T1000 (cell line): Measurements from ENCODE around the gene ZFAND2B.

Experiments used
- DNase-seq: peaks from one replicate; lab custom pipeline; 2025; ENCODE audit warnings: mixed read lengths; lab: John Stamatoyannopoulos, UW

Gene ZFAND2B

DNA sequence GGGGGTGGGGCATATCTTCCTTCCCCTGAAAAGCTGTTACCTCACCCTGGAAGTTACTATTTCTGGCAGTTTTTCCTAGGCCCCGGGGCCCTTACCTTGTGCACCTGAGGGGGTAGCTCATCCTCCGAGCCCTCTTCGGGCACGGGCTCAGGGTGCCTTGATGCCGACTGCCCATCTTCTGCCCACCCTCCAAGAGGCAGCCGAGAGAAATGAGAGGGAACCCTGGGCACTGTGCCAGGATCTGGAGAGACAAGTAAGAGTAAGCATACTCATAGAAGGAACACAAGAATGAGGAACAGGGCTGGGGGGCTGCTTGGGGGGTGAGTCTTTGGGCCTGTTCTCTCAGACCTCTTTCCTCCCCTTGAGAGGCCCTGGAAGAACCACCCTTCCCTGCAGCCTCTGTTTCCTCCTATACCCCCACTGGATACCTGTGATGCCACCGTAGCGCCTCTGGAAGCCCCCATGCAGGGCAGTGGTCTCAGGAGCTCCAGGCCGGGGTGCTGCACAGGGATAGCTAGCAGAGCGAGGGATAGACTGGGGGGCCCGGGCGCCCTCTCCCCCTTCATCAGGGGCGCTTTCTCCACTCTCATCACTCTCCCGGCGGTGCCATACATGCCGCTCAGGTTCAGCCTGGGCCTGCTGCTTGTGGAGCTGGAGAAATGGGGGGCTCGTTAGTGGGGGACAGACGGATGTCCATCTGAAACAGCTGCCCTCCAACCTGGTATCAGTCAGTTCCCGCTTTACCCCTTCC is 14.2 kb downstream of the ZFAND2B start:
- DNase-seq = no peak

DNA sequence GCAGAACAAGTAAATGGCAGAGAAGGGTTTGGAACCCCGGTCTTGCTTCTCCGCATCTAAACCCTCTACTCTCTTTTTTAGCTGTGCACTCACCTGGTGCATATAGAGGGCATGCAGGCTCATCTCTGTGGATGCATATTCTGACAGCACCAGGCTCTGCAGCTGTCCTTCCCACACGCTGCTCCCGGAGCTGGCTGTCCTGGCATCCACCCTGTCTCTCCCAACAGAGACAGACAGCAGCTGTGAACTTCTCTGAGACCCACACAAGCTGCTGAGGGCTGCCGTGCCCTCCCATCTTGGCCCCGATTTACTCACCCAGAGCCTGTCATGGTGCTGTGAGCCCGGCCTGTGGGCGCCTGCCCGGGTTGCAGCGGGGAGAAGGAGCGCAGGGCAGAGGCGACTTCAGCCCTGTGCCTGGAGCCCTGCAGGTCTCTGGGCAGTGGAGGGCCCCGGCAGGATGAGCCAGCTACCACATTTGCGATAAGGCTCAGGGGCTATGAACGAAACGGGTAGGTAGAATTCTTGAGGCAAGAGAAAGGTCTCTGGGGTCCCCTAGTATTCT is 15.5 kb downstream of the ZFAND2B start:
- DNase-seq = no peak

DNA sequence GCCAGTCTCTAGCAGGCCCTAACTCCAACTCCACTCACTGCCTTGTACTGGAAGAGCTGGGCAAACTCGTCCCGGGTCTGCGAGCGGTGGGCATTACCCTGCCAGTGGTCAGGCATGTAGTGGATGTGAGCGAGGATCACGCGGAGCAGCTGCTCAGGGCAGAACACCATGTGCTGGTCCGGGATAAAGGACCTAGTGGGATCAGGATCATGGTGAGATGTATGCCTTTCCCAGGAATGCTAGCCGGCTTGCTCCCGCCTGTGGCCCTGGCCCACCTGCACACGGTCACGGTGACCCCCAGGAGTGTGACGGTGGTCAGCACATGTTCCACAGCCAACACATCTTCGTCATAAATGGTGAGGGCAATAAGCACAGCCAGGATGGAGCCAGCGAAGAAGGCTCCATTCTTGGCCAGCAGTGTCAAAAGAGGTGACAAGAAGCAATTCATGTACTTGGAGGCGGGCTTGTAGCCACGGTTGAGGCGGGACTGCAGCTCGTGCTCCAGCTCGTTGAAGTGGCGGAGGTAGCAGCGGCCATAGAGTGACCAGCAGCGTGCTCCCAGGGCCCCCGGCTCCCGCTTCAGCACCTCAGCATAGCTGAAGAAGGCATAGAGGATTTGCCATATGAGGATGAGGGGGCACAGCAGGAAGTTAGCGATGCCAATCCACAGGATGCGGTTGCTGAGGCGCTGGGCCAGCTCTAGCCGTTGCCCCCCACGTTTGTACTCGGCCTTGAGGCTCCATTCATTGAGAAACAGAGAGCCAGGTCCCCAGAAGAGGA is 17.4 kb downstream of the ZFAND2B start:
- no peak for DNase-seq

GRCh38 chr2:219225350-219225749 is 18.8 kb downstream of the ZFAND2B start:
- no peak for DNase-seq

DNA sequence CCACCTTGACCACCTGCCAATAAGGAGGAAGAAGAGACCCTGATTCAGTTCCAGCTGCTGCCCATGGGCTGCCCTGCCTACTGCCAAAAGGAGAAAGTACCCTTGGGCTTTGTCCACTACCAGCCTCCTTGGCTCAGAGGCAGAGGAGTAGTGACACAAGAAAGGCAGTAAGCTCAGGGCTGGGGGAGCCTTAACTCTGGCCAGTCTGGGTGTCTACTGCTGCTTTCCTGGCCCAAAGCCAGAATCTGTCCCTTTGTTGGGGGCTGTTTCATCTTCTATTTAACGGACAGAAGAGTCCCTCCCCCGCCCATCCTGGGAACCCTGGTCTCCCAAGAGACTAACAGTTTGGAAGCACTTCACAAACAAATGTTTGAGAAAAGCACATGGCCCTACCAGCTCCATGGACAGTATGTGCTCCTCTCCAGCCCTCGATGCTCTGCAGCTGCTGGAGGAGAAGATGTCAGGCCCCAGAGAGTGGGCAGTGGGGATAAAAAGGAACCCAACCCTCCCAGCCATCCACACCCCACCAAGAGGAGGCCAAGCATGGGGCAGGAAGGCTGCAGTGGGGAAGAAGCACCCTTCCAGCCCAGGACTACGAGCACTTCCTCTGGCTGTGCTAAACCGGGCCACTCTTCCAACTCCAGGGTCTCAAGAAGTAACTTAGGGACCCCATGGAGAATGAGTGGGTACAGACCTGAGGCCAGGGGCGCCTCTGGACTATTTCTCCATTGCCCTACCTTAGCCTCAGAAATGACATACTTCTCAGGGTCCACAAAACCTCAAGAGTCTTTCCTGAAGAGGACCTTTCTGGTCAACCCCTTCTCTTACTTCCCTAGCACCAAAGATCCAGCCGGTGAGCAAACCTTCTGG is 21.7 kb downstream of the ZFAND2B start:
- DNase-seq = no peak

GRCh38 chr2:219228911-219229304 is 22.3 kb downstream of the ZFAND2B start:
- DNase-seq = no peak

DNA sequence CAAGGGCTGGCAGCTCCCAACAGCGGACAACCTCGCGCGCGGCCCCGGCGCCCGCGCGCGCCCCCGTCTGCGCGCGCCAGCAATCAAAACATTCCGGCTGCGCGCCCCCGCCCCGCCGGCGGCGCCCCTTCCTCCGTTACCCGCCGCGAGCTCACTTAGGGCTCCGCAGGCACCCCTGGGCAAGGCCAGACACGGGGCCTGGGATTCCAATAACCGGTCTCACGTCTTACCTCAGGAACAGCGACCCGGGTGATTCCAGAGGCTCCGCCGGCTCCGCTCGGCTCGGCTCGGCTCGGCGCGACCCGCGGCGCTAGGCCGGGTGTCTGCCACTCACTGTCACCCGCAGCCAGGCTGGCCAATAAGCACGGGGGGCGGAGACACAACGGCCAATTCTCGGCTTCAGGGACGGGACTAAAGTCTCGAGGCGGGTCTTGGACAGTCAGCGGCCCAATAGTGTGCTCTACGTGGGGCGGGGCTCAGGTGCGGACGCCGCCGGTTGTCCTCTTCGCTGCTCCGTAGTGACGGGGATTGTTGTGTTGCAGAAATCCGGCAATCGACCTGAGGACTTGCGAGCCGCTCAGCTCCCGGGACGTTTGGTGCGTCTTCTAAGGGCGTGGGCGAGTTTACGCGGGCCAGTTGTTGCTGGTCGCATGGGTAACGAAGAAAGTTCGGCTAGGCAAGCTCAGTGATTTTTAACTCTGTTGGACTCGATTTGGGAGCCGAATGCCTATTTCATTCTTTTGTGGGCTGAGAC is 22.9 kb downstream of the ZFAND2B start, which contains the start of the genes ANKZF1 and ATG9A:
Gene ANKZF1 (plus strand): TSS at position 502 of the 754 bp plus-strand sequence. CDS start 452 bp downstream, outside the sequence.
Gene ATG9A (minus strand): TSS at position 332 of the 754 bp plus-strand sequence. CDS start 1,612 bp downstream, outside the sequence.
- DNase-seq = peak; percentile 94

DNA sequence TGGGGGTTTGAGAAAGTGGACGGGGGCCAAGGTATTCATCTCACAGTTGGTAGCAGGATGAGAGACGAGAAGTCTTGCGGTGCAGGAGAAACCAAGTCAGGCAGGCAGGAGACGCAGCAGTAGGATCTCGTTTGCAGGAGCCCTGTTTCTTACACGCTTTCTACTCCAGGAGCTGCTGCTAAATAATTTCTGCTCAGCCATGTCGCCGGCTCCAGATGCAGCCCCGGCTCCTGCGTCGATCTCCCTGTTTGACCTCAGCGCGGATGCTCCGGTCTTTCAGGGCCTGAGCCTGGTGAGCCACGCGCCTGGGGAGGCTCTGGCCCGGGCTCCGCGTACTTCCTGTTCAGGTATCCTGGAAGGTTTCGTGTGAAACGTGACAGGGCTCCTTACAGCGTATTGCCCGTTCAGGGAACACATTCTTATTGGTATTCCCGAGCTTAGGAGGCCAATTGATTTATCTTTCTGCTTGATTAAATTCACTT is 23.5 kb downstream of the ZFAND2B start:
- no peak for DNase-seq

GRCh38 chr2:219234331-219234730 is 27.7 kb downstream of the ZFAND2B start:
- no peak for DNase-seq

DNA sequence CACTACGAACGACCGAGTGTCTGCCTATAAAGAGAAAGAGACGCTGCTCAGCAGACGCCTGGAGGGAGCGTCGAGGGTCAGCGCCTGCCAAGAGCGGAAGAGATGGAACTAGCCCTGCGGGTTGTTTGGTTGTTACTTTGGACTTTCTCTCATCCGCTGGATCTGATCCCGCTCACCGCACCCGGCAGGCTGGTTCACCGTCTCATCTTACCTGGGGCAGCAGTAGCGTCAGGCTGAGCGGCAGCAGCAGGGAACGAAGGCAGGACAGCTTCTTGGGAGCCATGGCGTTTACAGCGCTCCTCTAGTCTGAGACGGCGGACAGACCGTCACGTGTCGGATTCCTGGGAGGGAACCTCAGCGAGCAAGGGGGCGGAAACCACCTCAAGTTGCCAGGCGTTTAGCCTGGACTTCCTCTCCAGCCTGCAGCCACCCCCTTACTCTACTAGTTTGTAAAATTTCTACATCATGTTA is 36.7 kb downstream of the ZFAND2B start:
- no peak for DNase-seq

DNA sequence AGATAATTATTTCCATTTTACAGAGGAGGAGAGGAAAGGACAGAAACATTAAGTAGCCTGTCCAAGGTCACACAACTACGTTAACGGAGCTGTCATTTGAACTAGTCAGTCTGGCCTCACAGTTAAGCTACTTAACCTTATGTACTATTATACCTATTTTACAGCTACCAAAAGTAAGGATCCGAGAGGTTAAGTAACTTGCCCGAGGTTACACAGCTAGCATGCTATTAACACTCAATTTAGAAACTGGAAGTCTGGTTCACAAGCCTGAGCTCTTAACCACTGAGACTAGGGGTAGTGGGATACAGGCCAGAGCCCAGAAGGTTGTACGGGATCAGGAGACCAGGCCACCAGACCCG is 38.2 kb downstream of the ZFAND2B start:
- no peak for DNase-seq

- peak; percentile 78 for DNase-seq
Measured at GRCh38 chr2:219245148-219245898, 38.7 kb downstream of the ZFAND2B start, which contains the start of the genes GLB1L and STK16. GLB1L (minus strand) TSS chr2:219245444; CDS start chr2:219243573, 1,871 bp downstream. STK16 (plus strand) TSS chr2:219245479; CDS start chr2:219246000, 521 bp downstream.

DNA sequence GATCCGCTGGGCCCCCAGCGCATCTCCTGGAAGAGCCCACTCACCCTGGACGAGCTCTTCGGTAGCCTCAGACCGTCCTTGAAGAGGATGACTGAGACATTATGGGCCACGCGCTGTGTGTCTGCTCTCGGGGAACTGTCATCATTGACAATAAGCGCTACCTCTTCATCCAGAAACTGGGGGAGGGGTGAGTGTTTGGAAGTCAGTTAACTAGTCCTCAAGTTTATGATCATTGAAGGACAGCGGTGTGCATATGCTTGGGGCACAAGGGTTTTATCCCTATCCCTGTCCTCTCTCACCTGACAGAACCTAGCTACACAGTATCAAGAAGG is 39.3 kb downstream of the ZFAND2B start:
- DNase-seq = no peak

- DNase-seq = no peak
Measured at GRCh38 chr2:219246559-219246958, 40.0 kb downstream of the ZFAND2B start.

DNA sequence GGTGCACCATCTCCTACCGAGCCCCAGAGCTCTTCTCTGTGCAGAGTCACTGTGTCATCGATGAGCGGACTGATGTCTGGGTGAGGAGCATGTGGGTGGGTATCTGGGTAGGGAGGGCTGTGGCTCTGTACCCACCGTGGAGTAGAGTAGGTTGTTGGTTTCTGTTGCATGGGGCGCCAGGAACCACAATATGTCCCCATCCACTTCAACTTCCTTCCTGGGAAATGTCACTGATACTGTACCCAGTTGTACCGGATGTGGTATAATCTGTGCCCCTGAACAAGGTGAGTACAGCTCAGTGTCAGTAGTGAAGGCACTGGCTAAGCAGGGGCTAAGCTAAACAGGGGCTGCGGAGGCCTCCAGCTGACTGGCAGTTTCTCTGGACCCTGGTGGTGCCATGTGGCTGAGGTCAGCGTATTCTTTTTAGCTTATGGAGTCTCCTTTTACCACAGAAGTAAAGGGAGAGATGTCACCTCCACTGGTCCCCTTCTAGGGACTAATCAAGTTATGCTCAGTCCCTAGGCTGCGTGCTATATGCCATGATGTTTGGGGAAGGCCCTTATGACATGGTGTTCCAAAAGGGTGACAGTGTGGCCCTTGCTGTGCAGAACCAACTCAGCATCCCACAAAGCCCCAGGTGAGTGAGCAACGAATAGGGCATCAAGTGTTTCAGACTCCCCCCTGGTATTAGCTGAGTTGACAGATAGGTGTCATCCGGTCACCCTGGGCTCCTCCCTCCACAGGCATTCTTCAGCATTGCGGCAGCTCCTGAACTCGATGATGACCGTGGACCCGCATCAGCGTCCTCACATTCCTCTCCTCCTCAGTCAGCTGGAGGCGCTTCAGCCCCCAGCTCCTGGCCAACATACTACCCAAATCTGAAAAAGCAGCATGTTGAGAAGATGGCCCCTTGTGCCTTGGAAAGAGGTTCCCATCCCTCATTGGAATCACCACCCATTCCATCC is 41.4 kb downstream of the ZFAND2B start:
- DNase-seq = no peak

GRCh38 chr2:219248845-219249202 is 42.2 kb downstream of the ZFAND2B start:
- DNase-seq = no peak

GRCh38 chr2:219249203-219249980 is 42.8 kb downstream of the ZFAND2B start:
- DNase-seq = peak; percentile 76
